Measurements from ENCODE around the gene PTRH1. TPM values are rescaled to one million over a fixed set of nuclear protein-coding genes. Genes with fewer than 3 reads are reported as not detected.

Gene PTRH1
- total RNA-seq, 1 experiment from 2014 or later = 22.4 TPM

- no peak overlapping the region for H3K4me2 ChIP-seq
Measured at GRCh38 chr9:127733614-127734013, 18.2 kb upstream of the PTRH1 start.

DNA sequence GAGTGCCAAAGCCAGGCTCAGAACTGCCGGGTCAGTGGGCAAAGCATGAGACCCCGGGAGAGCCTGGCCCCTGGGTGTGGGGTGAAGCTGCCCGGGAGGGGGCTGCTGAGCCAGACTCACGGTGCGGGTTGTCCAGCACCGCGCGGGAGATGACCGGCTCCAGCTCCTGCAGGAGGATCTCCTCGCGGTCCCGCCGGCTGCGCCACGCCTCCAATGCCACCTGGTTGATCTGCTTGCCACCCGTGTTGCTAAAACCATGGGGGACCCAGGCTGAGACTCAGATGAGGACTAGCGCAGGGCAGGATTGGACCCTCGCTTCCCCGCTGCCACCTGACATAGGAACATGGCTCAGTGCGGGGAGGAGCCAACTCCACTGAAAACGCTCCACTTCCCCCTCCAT lies 17.0 kb upstream of the PTRH1 start:
- no peak overlapping the region for H3K4me2 ChIP-seq
- no peak overlapping the region for H2AFZ ChIP-seq
- H3K9me3 ChIP-seq (ENCODE audit: insufficient read depth, low read depth) = no peaks in the 10 kb centered on the region
- no peak overlapping the region for H3K27ac ChIP-seq
- H3F3A ChIP-seq (ENCODE audit: insufficient read depth, low read depth) = peaks cover 5% of the 10 kb centered on the region; the same call in 1 of the 2 replicates
- DNase-seq = no peak
- no peak for TF ChIP-seq EZH2 (IDR thresholded peaks at IDR 0.05; ENCODE audit: low read depth)
- no peak for TF ChIP-seq CTCF (conservative IDR thresholded peaks at IDR 0.05)
- no peaks in the 10 kb centered on the region for H4K20me1 ChIP-seq (ENCODE audit: insufficient read depth)
- ChIA-PET CTCF (no interaction called here), POLR2A (ENCODE audit: unreplicated experiment) (no interaction called here)
- no TSS peak for BruUV-seq (replicated peaks)
- H3K9me2 ChIP-seq (ENCODE audit: insufficient read depth) = no peaks in the 10 kb centered on the region
- intact Hi-C loops (cut with micrococcal nuclease; ENCODE audit: unreplicated experiment) = loop anchor here (5.0 kb wide), 1 partner anchor 790 kb away; no protein-coding TSS in a partner anchor
- no peaks in the 10 kb centered on the region for H3K27me3 ChIP-seq (ENCODE audit: insufficient read depth, low read depth)
- no peak overlapping the region for H3K4me3 ChIP-seq
- no peaks in the 10 kb centered on the region for H3K36me3 ChIP-seq (ENCODE audit: low read depth)
- peaks cover 6% of the 10 kb centered on the region; the same call in 1 of the 2 replicates for H3K4me1 ChIP-seq (replicated peaks; ENCODE audit: insufficient read depth)
- no peaks in the 10 kb centered on the region for H3K79me2 ChIP-seq (ENCODE audit: low read depth)

More at GRCh38 chr9:127733614-127734013, 18.2 kb upstream of the PTRH1 start:
- no peak overlapping the region for H3K4me3 ChIP-seq
- H3K9me2 ChIP-seq (ENCODE audit: insufficient read depth) = no peaks in the 10 kb centered on the region
- peaks cover 9% of the 10 kb centered on the region; the same call in 1 of the 2 replicates for H3F3A ChIP-seq (ENCODE audit: insufficient read depth, low read depth)
- TF ChIP-seq EZH2 (IDR thresholded peaks at IDR 0.05; ENCODE audit: low read depth) (no peak), CTCF (conservative IDR thresholded peaks at IDR 0.05) (no peak)
- ChIA-PET POLR2A (ENCODE audit: unreplicated experiment) (no interaction called here), CTCF (interaction anchor here (0.5 to 0.6 kb wide), 2 partner anchors 85 to 136 kb away, joined by 4 read pairs; no protein-coding TSS in a partner anchor)
- BruUV-seq (replicated peaks) = no TSS peak
- no peaks in the 10 kb centered on the region for H3K27me3 ChIP-seq (ENCODE audit: insufficient read depth, low read depth)
- H3K27ac ChIP-seq = no peak overlapping the region
- H3K9me3 ChIP-seq (ENCODE audit: insufficient read depth, low read depth) = no peaks in the 10 kb centered on the region
- intact Hi-C loops (cut with micrococcal nuclease; ENCODE audit: unreplicated experiment) = loop anchor here (1.0 to 5.0 kb wide), 5 partner anchors 121 to 791 kb away; partner anchors contain the start of gene STXBP1
- H3K79me2 ChIP-seq (ENCODE audit: low read depth) = no peaks in the 10 kb centered on the region
- no peak overlapping the region for H2AFZ ChIP-seq
- DNase-seq = no peak
- no peaks in the 10 kb centered on the region for H3K36me3 ChIP-seq (ENCODE audit: low read depth)
- no peaks in the 10 kb centered on the region for H4K20me1 ChIP-seq (ENCODE audit: insufficient read depth)
- peaks cover 6% of the 10 kb centered on the region; the same call in 1 of the 2 replicates for H3K4me1 ChIP-seq (replicated peaks; ENCODE audit: insufficient read depth)

DNA sequence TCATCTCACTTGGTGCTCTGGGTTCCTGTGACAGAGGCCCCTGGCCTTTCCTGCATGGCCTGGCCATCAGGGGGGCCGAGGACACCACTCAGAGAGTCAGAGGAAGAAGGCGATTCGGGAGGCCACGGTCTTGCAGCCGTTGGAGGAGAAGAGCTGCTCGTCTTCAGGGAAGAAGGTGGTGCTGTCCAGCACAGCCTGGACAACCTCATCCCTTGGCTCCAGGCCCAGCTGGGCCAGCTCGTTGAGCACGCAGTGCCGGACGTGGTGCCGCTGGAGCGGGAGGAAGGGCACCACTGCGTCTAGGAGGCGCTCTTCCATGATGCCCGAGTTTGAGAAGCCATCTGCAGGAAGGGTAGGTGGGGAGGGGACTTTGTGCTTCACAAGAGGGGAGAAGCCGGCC lies 16.5 kb upstream of the PTRH1 start:
- H3K27me3 ChIP-seq (ENCODE audit: insufficient read depth, low read depth) = no peaks in the 10 kb centered on the region
- H3K27ac ChIP-seq = no peak overlapping the region
- TF ChIP-seq EZH2 (IDR thresholded peaks at IDR 0.05; ENCODE audit: low read depth) (no peak), CTCF (conservative IDR thresholded peaks at IDR 0.05) (no peak)
- intact Hi-C loops (cut with micrococcal nuclease; ENCODE audit: unreplicated experiment) = loop anchor here (5.0 kb wide), 1 partner anchor 790 kb away; no protein-coding TSS in a partner anchor
- peaks cover 6% of the 10 kb centered on the region; the same call in 1 of the 2 replicates for H3K4me1 ChIP-seq (replicated peaks; ENCODE audit: insufficient read depth)
- DNase-seq = no peak
- H3K9me2 ChIP-seq (ENCODE audit: insufficient read depth) = no peaks in the 10 kb centered on the region
- no peaks in the 10 kb centered on the region for H3K9me3 ChIP-seq (ENCODE audit: insufficient read depth, low read depth)
- peaks cover 5% of the 10 kb centered on the region; the same call in 1 of the 2 replicates for H3F3A ChIP-seq (ENCODE audit: insufficient read depth, low read depth)
- BruUV-seq (replicated peaks) = no TSS peak
- no peak overlapping the region for H3K4me2 ChIP-seq
- no peak overlapping the region for H3K4me3 ChIP-seq
- ChIA-PET POLR2A (ENCODE audit: unreplicated experiment) (no interaction called here), CTCF (no interaction called here)
- no peaks in the 10 kb centered on the region for H3K36me3 ChIP-seq (ENCODE audit: low read depth)
- H2AFZ ChIP-seq = no peak overlapping the region
- H3K79me2 ChIP-seq (ENCODE audit: low read depth) = no peaks in the 10 kb centered on the region
- H4K20me1 ChIP-seq (ENCODE audit: insufficient read depth) = no peaks in the 10 kb centered on the region
